ENCODE data around the gene TIRAP.
"Not testable (repeated sequence)": the region's sequence is repeated elsewhere in the genome, so short reads cannot be mapped to it uniquely, and the experiment has no call there.

Gene TIRAP

GRCh38 chr11:126282736-126283591 is at the start of gene TIRAP:
Gene TIRAP (plus strand): TSS chr11:126283093. CDS start chr11:126290895, 7,802 bp downstream.
- DNase-seq, result peak; percentile 53

DNA sequence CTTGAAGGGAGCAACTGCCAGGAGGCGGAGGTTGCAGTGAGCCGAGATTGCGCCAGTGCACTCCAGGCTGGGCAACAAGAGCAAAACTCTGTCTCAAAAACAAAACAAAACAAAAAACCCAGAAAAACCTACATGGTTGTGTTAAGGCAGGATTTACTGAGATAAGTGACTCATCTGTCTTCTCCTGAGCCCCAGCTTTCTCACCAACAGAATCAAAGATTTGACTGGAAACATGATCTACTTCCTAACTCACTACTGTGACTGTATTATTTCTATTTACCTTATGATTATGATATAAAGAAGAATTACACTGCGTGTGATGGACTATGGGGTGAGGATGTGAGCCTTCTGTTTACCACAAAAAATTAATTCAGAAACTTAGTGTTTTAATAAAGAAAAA is 49.5 kb upstream of the TIRAP start:
- DNase-seq, result no peak

DNA sequence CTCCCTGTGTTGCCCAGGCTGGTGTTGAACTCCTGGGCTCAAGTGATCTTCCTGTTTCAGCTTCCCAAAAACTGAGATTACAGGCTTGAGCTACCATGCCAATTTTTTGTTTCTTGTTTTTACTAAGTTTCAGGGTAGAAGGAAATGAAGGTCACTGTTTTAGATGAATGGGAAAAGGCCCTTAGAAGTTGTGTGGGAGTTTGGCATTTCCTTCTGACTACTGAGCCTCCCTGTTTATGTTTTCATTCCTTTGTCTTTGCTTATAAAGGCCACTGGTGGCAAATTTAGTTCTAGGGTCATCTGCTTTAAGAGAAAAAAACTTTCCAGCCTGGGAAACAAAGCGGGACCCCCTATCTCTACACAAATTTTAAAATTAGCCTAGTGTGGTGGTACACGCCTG is 36.3 kb upstream of the TIRAP start:
- no peak for DNase-seq

GRCh38 chr11:126253265-126253664 is 29.6 kb upstream of the TIRAP start:
- DNase-seq, result no peak

GRCh38 chr11:126254819-126255218 is 28.1 kb upstream of the TIRAP start:
- DNase-seq, result no peak

GRCh38 chr11:126255507-126255906 is 27.4 kb upstream of the TIRAP start:
- DNase-seq, result not testable (repeated sequence)

DNA sequence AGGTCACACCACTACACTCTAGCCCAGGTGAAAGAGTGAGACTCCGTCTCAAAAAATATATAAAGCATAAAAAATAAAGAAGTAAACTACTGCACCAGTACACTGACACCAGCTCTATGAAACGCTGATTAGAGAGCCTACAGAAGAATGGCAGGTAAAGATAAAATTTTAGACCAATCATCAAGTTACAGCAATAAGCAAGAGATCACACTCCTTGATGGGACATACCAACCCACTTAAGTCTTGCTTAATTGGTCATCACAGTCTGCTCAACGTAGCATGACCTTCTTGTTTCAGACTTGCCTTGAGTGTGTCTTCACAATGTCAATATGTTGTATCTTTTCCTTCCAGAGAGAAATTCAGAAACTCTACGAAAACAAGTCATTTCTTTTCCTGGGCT is 26.7 kb upstream of the TIRAP start:
- no peak for DNase-seq

DNA sequence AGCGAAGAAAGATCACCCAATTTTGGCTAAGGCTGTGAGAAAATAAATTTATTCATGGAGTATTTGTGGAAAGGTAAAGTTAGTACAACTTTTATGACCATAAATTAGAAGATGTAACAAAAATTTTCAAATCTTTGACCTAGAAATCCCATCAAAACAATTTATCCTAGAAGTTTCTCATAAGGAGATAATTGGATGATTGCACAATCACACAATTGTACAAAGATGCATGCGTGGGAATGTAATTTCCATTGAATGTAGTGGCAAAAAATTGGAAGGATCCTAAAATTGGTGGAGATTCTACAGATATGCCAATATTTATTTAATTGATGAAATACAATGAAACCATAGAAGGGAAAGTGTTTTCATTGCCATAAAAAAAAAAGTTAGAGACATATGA is 25.7 kb upstream of the TIRAP start:
- DNase-seq, result no peak

GRCh38 chr11:126257764-126258163 is 25.1 kb upstream of the TIRAP start:
- DNase-seq, result no peak

DNA sequence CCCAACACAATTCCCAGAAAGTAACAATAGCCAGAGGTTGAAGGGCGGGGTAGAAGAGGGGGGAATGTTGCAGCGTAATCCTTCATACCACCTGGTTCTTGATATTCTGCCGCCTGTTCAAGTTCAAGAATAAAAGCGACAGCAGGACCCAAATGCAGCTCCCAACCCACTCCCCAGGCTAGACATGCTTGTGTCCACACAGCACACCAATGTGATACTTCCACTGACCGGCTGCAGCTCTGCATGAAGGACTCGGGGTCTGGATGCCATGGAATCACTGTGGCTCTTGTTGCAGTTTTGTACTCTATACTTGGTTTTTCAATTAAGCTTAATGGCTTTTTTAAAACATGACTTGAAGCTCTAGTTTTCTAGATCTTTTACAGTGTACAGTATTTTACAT is 20.7 kb upstream of the TIRAP start:
- no peak for DNase-seq

- no peak for DNase-seq
Observed at GRCh38 chr11:126263489-126263888, 19.4 kb upstream of the TIRAP start.

DNA sequence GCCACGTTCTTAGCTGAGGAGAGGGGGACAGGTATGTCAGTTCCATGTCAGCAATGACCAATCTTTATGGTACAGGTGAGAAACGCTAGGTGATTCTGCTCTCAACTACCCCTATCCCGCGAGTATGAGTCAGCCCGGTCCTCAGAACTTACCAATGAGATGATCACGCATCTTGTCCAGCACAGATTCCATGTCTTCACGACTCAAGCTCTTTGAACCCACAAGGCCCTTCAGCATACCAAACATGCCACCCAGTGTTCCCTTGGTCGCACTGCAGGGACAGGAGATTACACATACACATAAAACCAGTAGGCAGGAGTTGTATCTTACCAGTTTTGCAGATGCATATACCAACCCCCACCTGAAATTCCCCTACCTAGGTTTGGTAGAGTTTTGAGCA is 17.1 kb upstream of the TIRAP start:
- no peak for DNase-seq

GRCh38 chr11:126267650-126268049 is 15.2 kb upstream of the TIRAP start:
- no peak for DNase-seq

GRCh38 chr11:126268361-126268707 is 14.6 kb upstream of the TIRAP start:
- DNase-seq, result no peak

DNA sequence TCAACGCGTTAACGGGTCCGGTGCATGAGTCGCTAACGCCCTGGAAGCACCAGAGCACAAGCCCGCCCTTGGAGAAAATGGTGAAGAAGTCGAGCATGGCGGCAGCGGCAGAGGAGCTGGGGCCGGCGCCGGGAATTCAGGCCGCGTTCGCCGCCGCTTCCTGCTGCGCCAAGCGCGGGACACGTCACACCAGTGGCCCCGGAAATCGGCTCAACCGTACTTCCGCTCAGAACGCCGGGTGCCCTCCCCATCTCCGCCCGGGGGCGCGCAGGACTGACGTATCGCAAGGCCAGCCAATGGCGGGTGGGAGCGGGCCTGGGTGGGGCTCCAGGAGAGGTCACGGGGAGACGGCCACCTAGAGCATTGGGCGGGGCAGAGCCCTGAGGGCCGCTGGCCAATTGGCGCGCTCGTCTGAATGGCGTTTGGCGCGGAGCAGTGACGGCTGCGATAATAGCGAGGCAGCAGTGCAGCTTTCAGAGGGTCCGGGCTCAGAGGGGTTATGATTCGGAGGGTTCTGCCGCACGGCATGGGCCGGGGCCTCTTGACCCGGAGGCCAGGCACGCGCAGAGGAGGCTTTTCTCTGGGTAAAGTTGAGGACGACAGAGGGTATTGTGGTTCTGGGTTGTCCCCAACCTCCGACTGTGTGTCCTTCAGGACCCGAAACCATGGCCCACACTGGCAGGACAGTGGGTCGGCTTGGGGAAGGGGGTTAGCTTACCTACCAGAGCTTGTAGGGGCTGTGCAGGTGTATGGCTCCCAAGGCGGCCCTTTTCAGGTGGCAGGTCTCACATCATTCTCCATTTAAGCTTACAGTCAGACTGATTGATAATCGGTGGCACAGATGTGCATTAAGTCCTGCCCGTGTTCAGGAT is 13.9 kb upstream of the TIRAP start, which contains the start of the genes FOXRED1 and SRPRA:
TSS of gene FOXRED1 (plus strand) at position 447 of the 872 bp plus-strand sequence. CDS start at position 500, 53 bp downstream.
TSS of gene SRPRA (minus strand) at position 188 of the 872 bp plus-strand sequence. CDS start at position 97, 91 bp downstream.
- DNase-seq, result peak; percentile 92

DNA sequence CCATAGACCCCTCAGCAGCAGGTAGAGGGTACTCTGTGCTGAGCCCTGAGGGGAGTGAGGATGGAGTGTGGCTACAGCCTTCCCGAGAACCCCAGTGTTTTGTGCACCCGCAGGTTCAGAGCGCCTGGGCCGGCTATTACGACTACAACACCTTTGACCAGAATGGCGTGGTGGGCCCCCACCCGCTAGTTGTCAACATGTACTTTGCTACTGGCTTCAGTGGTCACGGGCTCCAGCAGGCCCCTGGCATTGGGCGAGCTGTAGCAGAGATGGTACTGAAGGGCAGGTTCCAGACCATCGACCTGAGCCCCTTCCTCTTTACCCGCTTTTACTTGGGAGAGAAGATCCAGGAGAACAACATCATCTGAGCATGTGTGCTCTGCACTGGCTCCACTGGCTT is 5.6 kb upstream of the TIRAP start:
- DNase-seq, result no peak

GRCh38 chr11:126277780-126278179 is 5.1 kb upstream of the TIRAP start:
- DNase-seq, result no peak

- no peak for DNase-seq
Observed at GRCh38 chr11:126279191-126279590, 3.7 kb upstream of the TIRAP start.

DNA sequence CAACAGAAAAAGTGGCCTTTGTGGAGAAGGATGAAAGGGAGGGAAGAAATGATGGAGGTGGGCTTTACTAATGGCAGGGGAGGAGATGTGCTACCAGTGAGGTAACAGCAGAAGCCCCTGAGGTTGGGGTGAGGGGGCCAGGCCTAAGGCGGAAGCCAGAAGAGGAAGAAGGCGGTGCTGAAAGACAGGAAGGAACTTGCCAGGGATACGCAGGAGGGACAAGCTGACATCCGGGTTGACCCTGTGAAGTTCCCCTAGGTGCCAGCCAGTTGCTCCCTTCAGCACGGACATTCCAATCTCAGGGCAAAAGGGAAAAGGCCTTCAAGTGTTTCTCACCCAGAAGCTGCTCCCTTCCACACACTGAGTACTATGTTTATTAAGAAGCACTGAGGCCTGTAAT is 2.3 kb upstream of the TIRAP start:
- DNase-seq, result no peak

GRCh38 chr11:126281245-126281644 is 1.6 kb upstream of the TIRAP start:
- DNase-seq, result no peak

GRCh38 chr11:126281666-126282175 is 1.2 kb upstream of the TIRAP start:
- no peak for DNase-seq

DNA sequence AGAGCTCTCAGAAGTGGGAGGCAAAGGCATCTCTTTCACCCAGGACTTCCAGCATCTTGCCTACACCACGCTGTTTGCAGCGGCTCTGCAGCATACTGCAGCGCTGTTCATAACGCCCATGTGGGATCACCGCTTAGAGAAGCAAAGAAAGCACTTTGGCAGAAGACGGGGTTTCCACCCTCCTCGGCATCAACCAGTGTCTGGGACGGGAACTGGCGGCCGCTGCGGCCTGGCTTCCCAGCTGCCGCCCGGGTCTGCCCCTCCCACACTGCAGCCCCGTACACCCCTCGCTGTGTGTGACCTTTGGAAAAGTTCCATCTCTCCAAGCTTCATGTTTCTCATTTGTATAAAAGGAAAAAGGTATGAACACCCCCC is 545 bp upstream of the TIRAP start:
- DNase-seq, result peak; percentile 30

DNA sequence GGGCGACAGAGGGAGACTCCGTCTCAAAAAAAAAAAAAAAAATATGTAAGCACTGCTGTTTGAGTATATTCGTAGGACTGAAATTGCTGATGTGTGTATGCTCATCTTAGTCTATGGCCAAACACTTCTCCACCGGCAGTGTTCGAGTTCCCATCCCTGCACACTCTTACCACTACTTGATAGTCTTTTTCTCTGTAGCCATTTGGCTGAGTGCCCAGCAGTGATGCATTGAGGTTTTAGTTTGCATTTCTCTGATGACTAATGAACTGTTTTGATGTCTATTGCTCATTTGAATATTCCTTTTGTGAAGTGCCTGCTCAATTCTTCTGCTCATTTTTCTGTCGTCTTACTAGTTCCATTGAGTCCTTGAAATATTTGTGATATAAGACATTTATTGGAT is 1.9 kb downstream of the TIRAP start:
- peak; percentile 75 for DNase-seq

GRCh38 chr11:126288237-126288636 is 5.3 kb downstream of the TIRAP start:
- DNase-seq, result no peak

All from kidney glomerular epithelial cell (primary cell).